B cell (primary cell): ENCODE data around the gene RASSF1.

Experiments
- CTCF ChIP-seq: fragments of 200-600 bp; IDR thresholded peaks from one replicate; pipeline ENCODE4 v1.8.0; 2022; ENCODE audit warnings: antibody characterized with exemption, mild to moderate bottlenecking
- EZH2 ChIP-seq: IDR thresholded peaks from 2 replicates; pipeline ENCODE4 v1.6.1; 2012; ENCODE audit warnings: borderline replicate concordance, low read depth, mild to moderate bottlenecking, moderate library complexity, low read length; ENCODE audit not compliant: insufficient read depth, poor library complexity, severe bottlenecking

- TF ChIP-seq EZH2 (no peak), CTCF (no peak)
Measured at GRCh38 chr3:50355829-50356552, 15.4 kb upstream of the RASSF1 start.
